CD4-positive, alpha-beta T cell treated with Interleukin-21 for 1 hour (primary cell): ENCODE data around the gene WDR81.

Source experiments
- DNase-seq: peaks from one replicate; pipeline ENCODE4 v3.0.0-alpha.2; 2020

Gene WDR81

GRCh38 chr17:1785930-1786329, 61.4 kb downstream of the WDR81 start:
- DNase-seq: no peak

- no peak for DNase-seq
Measured at GRCh38 chr17:1786708-1787107, 62.2 kb downstream of the WDR81 start.

- DNase-seq: no peak
Measured at GRCh38 chr17:1787301-1787902, 62.9 kb downstream of the WDR81 start.
